Measurements from ENCODE around the gene TBL1X. TPM values are rescaled to one million over a fixed set of nuclear protein-coding genes. Genes with fewer than 3 reads are reported as not detected.
A peak's percentile ranks its signal among the peaks of the same experiment; 100 is the strongest.

The TBL1X gene
- total and polyA plus RNA-seq, 10 of the 15 experiments (the other 5 are each of a cell fraction or from before 2014, with no cell fraction given), result 4.4 to 26.3 (median 10.6) TPM

GRCh38 chrX:9475984-9476383 lies 11.1 kb downstream of the TBL1X start:
- TF ChIP-seq SUZ12 (IDR thresholded peaks at IDR 0.05; ENCODE audit: unreplicated experiment), result no peak
- no peak for TF ChIP-seq RAD21 (IDR thresholded peaks at IDR 0.05; ENCODE audit: insufficient read depth, low read depth, low read length)
- TF ChIP-seq IKZF2 (IDR thresholded peaks at IDR 0.05), result no peak
- TF ChIP-seq GABPA (IDR thresholded peaks at IDR 0.05; ENCODE audit: low read depth), result no peak
- Histone ChIP-seq H3K9me3 (replicated peaks; ENCODE audit: control insufficient read depth, insufficient read depth, low read length) (no peaks in the 10 kb centered on the region), H4K20me1 (ENCODE audit: control insufficient read depth, insufficient read depth) (no peaks in the 10 kb centered on the region), H3K4me2 (ENCODE audit: control insufficient read depth, insufficient read depth) (no peak overlapping the region), H3K9ac (ENCODE audit: control insufficient read depth, insufficient read depth, low read length) (no peak overlapping the region), H3K4me1 (ENCODE audit: control insufficient read depth, insufficient read depth, low read length) (no peaks in the 10 kb centered on the region), H3K36me3 (ENCODE audit: control insufficient read depth in 2 of 2, insufficient read depth in 2 of 2, low read length in 1 of 2) (no peaks in the 10 kb centered on the region), H3K27ac (ENCODE audit: control insufficient read depth, insufficient read depth) (no peak overlapping the region), H3K79me2 (ENCODE audit: control insufficient read depth, insufficient read depth, low read length) (no peaks in the 10 kb centered on the region), H3K27me3 (replicated peaks in 1 of 2; ENCODE audit: control insufficient read depth in 2 of 2, insufficient read depth in 2 of 2, low read length in 1 of 2) (no peaks in the 10 kb centered on the region), H2AFZ (ENCODE audit: control insufficient read depth, low read depth, low read length) (no peak overlapping the region), H3K4me3 (no peak overlapping the region)
- POLR2A ChIA-PET, result interaction anchor here (0.6 kb wide), 1 partner anchor 798 kb away, joined by 3 read pairs; no protein-coding TSS in a partner anchor
- RAD21 ChIA-PET (ENCODE audit: unreplicated experiment), result interaction anchor here (0.6 to 1.3 kb wide), 3 partner anchors 13 to 100 kb away, joined by 3 to 5 read pairs (median 4); no protein-coding TSS in a partner anchor
- SMC1A ChIA-PET (ENCODE audit: uncharacterized antibody, unreplicated experiment), result interaction anchor here (0.6 to 2.9 kb wide), 4 partner anchors 13 to 249 kb away, joined by 3 to 11 read pairs (median 3); no protein-coding TSS in a partner anchor
- CTCF ChIA-PET, result no interaction called here
- in situ Hi-C loops (cut with MboI), result no loop called here
- FAIRE-seq (no peak), ATAC-seq (peak; percentile 80), DNase-seq (ENCODE audit: low read depth, low spot score) (no peak)
- no TSS peak for BruUV-seq (replicated peaks)
- WGBS (ENCODE audit: insufficient coverage, insufficient replicate concordance, low lambda C conversion rate, missing lambda C conversion rate), result 7% methylated on average over 1 of the region's 1 CpG
- intact Hi-C loops (cut with micrococcal nuclease; ENCODE audit: unreplicated experiment), result no loop called here

GRCh38 chrX:9476810-9477575 lies 12.1 kb downstream of the TBL1X start:
- FAIRE-seq (no peak), ATAC-seq (peak; percentile 65), DNase-seq (ENCODE audit: low read depth, low spot score) (no peak)
- ChIA-PET CTCF (no interaction called here), RAD21 (ENCODE audit: unreplicated experiment) (interaction anchor here (0.6 to 1.3 kb wide), 2 partner anchors 14 to 99 kb away, joined by 3 to 4 read pairs; no protein-coding TSS in a partner anchor), SMC1A (ENCODE audit: uncharacterized antibody, unreplicated experiment) (interaction anchor here (0.7 to 2.9 kb wide), 3 partner anchors 9 to 207 kb away, joined by 3 to 11 read pairs (median 3); no protein-coding TSS in a partner anchor), POLR2A (no interaction called here)
- Histone ChIP-seq H3K9ac (ENCODE audit: control insufficient read depth, insufficient read depth, low read length) (no peak overlapping the region), H3K27me3 (replicated peaks in 1 of 2; ENCODE audit: control insufficient read depth in 2 of 2, insufficient read depth in 2 of 2, low read length in 1 of 2) (no peaks in the 10 kb centered on the region), H4K20me1 (ENCODE audit: control insufficient read depth, insufficient read depth) (no peaks in the 10 kb centered on the region), H3K79me2 (ENCODE audit: control insufficient read depth, insufficient read depth, low read length) (no peaks in the 10 kb centered on the region), H3K4me1 (ENCODE audit: control insufficient read depth, insufficient read depth, low read length) (no peaks in the 10 kb centered on the region), H2AFZ (ENCODE audit: control insufficient read depth, low read depth, low read length) (no peak overlapping the region), H3K27ac (ENCODE audit: control insufficient read depth, insufficient read depth) (no peak overlapping the region), H3K9me3 (replicated peaks; ENCODE audit: control insufficient read depth, insufficient read depth, low read length) (no peaks in the 10 kb centered on the region), H3K4me2 (ENCODE audit: control insufficient read depth, insufficient read depth) (no peak overlapping the region), H3K36me3 (ENCODE audit: control insufficient read depth in 2 of 2, insufficient read depth in 2 of 2, low read length in 1 of 2) (no peaks in the 10 kb centered on the region), H3K4me3 (no peak overlapping the region)
- WGBS (ENCODE audit: insufficient coverage, insufficient replicate concordance, low lambda C conversion rate, missing lambda C conversion rate), result 36% methylated on average over 3 of the region's 3 CpGs
- no TSS peak for BruUV-seq (replicated peaks)
- in situ Hi-C loops (cut with MboI), result no loop called here
- TF ChIP-seq TCF12 (IDR thresholded peaks at IDR 0.05; ENCODE audit: low read depth, low read length), result no peak
- no peak for TF ChIP-seq HDAC6 (IDR thresholded peaks at IDR 0.05; ENCODE audit: unreplicated experiment)
- TF ChIP-seq SREBF2 (IDR thresholded peaks at IDR 0.05; ENCODE audit: low read length), result no peak
- TF ChIP-seq MLLT1 (IDR thresholded peaks at IDR 0.05), result no peak
- peak; percentile 57 for TF ChIP-seq ATF7 (IDR thresholded peaks at IDR 0.05; ENCODE audit: low read depth)
- no peak for TF ChIP-seq CTCF (IDR thresholded peaks at IDR 0.05 in 2 of 3, conservative IDR thresholded peaks at IDR 0.05 in 1 of 3; ENCODE audit: control insufficient read depth in 2 of 3, extremely low read depth in 1 of 3, insufficient read depth in 1 of 3, low read depth in 3 of 3, low read length in 3 of 3)
- peak; percentile 17; the same call in 1 of the 2 replicates for TF ChIP-seq NFIC (IDR thresholded peaks at IDR 0.05; ENCODE audit: low read depth, low read length)
- intact Hi-C loops (cut with micrococcal nuclease; ENCODE audit: unreplicated experiment), result no loop called here

Data from GM12878 (cell line).